CD4-positive, alpha-beta T cell treated with Interleukin-10 for 1 hour (primary cell): Measurements from ENCODE around the gene AQP5.

Experiments used
- DNase-seq: peaks from one replicate; pipeline ENCODE4 v3.0.0-alpha.2; 2020

Gene AQP5

GRCh38 chr12:49932533-49933130 lies 29.0 kb upstream of the AQP5 start:
- no peak for DNase-seq

GRCh38 chr12:49933796-49934195 lies 27.9 kb upstream of the AQP5 start:
- no peak for DNase-seq

DNA sequence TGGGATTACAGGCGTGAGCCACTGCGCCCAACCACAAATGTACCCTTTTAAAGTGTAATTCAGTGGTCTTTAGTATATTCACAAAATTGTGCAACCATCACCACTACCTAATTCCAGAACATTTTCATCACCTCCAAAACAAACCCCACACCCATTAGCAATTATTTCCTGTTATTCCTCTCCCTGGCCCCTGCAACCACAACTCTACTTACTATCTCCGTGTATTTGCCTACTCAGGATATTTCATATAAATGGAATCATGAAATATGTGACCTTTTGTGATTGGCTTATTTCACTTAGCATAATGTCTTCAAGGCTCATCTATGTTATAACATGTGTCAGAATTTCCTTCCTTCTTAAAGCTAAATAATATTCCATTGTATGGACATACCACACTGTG lies 27.2 kb upstream of the AQP5 start:
- no peak for DNase-seq

DNA sequence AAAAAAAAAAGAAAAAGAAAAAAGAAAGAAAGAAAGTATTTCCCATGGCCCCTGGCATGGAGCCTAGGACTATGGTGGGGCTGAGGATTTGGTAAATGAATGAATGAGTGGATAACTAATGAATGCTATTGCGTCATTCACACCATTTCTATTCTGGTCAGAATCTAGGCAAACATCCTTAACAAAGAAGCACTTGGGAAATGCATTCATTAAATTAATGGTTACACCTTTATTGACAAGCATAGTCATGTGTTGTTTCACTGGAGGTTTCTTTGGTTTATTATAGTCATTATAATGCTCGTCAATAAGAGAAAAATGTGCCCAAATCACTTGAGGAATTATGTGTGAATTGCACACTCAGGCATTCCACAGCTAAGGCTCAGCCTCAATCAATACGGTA lies 24.7 kb upstream of the AQP5 start:
- no peak for DNase-seq

DNA sequence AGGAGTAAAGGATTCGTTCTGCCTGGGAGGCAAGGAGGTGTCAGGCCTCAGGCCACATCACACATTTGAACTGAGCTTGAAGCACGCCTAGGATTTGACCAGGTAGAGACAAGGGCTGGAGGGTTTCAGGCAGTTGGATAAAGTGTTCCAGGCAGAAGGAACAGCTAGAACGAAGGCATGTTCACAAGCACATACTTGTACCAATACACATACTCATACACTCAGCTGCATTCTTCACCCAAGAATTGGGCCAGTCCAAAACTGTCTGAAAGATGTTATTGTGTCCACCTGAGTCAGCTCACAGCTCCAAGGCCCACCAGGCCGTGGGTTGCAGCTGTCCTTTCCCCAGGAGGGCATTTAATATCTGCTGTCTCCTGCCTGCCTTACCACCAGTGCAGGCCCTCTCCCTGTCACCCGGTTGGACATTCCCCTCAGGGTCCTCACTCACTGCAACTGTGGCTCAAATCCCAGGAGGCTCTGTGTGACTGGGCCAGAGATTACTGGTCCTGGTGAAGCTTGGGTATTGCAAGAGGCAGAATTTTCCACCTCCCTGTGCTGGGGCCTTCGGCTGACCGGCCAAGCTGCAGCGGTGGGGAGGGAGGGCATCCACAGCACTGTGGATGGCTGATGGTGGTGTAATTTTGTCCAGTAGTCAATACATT lies 23.9 kb upstream of the AQP5 start:
- no peak for DNase-seq

DNA sequence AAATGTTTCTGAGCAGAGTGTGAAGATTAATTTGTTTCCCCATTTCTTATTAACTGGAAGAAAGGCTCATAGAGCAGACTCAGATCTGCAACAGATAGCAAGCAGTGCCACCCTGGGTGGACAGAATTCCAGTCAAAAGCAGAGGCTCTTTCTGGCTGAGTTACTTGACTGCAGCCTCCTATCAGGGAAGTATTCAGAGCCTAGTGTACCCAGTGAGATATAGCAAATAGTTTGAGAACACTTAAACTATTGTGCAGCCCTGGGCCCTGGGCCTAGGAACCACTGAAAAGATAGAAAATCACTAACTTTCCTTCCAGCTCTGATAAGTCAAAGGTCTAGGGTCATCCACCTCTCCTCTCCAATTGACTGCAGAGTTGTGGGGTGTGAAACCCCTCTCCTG lies 22.4 kb upstream of the AQP5 start:
- no peak for DNase-seq

DNA sequence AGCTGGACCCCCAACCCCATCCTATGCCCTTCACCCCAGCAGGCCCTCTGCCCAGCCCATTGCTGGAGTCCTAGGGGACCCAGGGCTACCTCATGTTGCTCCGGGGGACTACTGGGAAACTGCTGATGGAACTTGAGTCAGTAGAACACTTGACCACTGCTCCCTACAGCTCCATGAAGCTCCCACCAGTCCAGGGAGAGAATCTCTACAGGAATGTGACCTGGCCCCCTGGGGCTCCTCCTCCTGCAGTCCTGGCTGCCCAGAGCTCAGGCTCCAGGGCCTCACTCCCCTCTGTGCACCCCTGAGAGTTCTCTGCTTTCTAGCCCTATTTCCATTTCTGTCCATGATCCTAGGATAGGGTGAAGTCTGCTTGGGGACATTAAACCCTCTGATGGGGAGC lies 22.0 kb upstream of the AQP5 start:
- DNase-seq, result no peak

DNA sequence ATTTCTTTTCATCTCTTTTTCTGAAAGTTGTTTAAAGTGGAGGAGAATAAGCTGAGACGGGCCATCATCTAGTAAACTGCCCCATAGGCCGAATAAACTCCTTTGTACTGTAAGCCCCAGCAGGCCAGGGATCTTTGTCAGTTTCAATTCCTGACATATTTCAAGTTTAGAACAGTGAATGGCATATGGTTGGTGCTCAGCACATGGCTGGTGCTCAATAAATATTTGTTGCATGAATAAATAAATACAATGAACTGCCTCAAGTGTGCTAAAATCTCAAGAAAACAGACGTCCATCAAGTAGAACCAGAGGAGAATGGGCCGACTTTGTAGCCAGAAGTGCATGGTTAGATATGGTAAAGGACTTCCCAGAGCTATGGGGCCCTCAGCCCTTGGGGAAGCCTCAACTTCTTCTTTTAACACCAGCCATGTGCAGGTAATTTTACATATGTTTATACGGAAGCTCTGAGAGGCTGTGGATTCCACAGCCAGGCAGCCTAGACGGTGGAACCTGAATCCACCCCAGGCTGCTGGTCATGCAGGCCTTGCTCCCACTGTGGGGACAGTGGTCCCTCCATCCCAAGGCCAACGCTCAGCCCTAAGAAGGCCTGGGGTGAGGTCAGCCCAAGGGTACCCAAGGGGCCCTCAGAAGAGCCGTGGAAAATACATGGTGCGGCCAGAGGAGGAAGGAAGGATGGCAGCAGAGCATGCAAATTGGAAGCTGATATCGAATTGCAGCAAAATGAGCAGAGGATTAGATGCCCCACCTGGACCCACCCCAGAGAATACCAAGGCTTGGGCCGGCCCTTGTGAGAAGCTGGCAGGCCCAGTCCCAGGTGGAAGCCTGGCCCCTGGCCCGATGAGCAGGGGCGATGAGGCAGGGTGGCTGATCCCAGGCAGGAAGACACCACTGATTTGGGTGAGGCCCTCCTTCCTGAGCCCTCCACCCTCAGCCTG lies 19.8 kb upstream of the AQP5 start:
- DNase-seq, result no peak

DNA sequence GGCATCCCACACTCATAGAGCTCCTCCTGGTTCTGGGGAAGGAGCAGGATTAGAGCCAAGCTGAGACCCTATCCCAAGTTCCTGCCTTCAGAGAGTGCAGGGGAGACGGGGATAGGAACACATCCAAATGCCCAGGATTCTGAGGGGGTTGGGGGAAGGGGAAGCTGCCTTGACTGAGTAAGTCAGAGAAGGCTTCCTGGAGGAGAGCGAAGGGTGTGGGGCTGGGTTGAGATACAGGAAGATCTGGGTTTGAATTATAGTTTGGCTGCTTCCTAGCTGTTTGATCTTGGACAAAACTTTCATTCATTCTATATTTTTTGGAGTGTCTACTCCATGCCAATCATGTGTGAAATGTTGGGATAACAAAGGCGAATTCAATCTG lies 19.2 kb upstream of the AQP5 start:
- no peak for DNase-seq

GRCh38 chr12:49942921-49943624 lies 18.6 kb upstream of the AQP5 start:
- no peak for DNase-seq

DNA sequence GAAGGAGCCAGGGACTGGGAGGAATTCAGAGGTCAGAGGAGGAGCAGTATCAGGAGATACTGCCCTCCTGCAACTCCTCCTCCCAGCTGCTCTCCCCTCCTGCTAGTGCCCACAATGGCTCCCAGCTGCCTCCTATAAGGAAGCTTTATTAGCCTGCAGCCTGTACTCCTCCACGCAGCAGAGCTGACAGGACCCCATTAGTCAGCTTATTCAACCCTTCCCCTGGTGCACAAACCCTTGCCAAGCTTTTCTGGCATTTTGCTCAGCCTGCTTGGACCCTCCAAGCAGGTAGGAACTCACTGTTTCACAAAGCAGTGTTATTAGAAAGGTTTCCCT lies 18.1 kb upstream of the AQP5 start:
- no peak for DNase-seq

DNA sequence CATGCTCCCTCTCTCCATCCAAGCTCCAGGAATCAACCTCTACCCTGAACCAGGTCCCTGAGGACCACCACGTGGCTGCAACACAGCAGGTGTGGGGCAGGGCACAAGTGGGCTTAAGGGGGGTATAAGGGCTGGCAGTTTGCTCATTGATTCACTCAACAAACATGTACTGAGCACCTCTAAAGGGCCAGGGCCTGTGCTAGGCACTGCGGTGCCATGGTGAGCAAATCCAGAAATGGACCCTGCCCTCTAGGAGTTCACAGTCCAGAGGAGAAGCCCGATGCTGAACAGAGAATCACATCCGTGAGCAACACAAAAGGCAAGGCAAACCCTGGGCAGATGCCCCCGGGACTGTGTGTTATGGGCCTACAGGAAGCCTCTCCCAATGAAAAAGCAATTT lies 17.6 kb upstream of the AQP5 start:
- no peak for DNase-seq

GRCh38 chr12:49944718-49945117 lies 17.0 kb upstream of the AQP5 start:
- DNase-seq, result no peak

GRCh38 chr12:49945394-49946080 lies 16.1 kb upstream of the AQP5 start:
- DNase-seq, result peak; percentile 82

- peak; percentile 4 for DNase-seq
Measured at GRCh38 chr12:49946086-49946485, 15.6 kb upstream of the AQP5 start.

GRCh38 chr12:49946497-49946896 lies 15.2 kb upstream of the AQP5 start:
- no peak for DNase-seq

DNA sequence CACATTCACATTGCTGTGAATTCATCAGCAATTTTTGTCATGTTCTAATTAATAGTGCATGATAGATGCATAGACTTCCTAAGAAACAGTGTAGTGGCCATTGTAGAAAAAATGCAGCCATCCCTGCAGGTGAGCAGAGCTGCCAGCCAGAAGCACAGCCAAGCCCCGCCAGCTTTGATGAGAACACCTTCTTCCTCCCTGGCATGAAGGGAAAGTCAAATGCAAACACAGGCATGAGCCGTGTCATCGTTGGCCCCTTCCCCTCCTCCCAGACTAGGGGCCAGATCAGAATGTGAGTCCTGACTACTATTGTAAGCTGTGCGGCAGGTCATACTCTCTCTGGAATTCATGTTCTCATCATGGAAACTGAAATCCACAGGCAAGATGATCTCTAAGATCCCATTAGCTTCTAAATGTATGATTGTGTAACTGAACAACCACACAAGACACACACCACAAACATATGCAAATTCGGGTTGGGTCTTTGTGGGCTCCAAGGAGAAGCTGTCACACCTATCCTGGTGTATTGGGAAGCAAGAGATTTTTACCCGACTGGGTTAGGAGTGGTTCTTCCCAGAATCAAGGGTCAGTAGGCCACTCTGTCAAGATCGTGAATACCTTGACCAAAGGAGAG lies 14.0 kb upstream of the AQP5 start:
- no peak for DNase-seq

GRCh38 chr12:49948866-49949845 lies 12.5 kb upstream of the AQP5 start:
- no peak for DNase-seq

- DNase-seq, result no peak
Measured at GRCh38 chr12:49949866-49950265, 11.8 kb upstream of the AQP5 start.

GRCh38 chr12:49950273-49951251 lies 11.1 kb upstream of the AQP5 start, which contains the start of gene AQP2:
AQP2 (plus strand) TSS chr12:49950737; CDS start chr12:49950831, 94 bp downstream.
- no peak for DNase-seq
